Fibroblast of lung (primary cell): ENCODE results near the gene LIAS.

Source experiments
- EZH2 ChIP-seq: IDR thresholded peaks from 2 replicates; pipeline ENCODE4 v1.5.1; 2012; ENCODE audit warnings: low read length, control low read depth, mild to moderate bottlenecking; ENCODE audit errors: missing control alignments
- TF ChIP-seq, protein P1 (sequence below), 2 donors: IDR thresholded peaks in 1 of 2; conservative IDR thresholded peaks in 1 of 2; 1 replicate in 1 of 2; 2 replicates in 1 of 2; pipeline ENCODE4 v1.5.1; 2011 to 2012; ENCODE audit warnings: low read length in 2 of 2, control low read depth in 1 of 2, inconsistent platforms in 1 of 2, low read depth in 1 of 2, mild to moderate bottlenecking in 1 of 2

GRCh38 chr4:39470402-39470801 is 11.5 kb downstream of the LIAS start:
- TF ChIP-seq, protein P1, sequence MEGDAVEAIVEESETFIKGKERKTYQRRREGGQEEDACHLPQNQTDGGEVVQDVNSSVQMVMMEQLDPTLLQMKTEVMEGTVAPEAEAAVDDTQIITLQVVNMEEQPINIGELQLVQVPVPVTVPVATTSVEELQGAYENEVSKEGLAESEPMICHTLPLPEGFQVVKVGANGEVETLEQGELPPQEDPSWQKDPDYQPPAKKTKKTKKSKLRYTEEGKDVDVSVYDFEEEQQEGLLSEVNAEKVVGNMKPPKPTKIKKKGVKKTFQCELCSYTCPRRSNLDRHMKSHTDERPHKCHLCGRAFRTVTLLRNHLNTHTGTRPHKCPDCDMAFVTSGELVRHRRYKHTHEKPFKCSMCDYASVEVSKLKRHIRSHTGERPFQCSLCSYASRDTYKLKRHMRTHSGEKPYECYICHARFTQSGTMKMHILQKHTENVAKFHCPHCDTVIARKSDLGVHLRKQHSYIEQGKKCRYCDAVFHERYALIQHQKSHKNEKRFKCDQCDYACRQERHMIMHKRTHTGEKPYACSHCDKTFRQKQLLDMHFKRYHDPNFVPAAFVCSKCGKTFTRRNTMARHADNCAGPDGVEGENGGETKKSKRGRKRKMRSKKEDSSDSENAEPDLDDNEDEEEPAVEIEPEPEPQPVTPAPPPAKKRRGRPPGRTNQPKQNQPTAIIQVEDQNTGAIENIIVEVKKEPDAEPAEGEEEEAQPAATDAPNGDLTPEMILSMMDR (conservative IDR thresholded peaks at IDR 0.05 in 1 of 2, IDR thresholded peaks at IDR 0.05 in 1 of 2; ENCODE audit: low read depth in 1 of 2, low read length in 2 of 2), result no peak
- no peak for TF ChIP-seq EZH2
